DMS53 treated with DMSO at 0.1 percent for 48 hours (cell line): ENCODE data around the gene DYNLT3.

Experiments used
- DNase-seq: peaks from one replicate; lab custom pipeline; 2025; ENCODE audit not compliant: unreplicated experiment; lab: John Stamatoyannopoulos, UW

DYNLT3 gene

DNA sequence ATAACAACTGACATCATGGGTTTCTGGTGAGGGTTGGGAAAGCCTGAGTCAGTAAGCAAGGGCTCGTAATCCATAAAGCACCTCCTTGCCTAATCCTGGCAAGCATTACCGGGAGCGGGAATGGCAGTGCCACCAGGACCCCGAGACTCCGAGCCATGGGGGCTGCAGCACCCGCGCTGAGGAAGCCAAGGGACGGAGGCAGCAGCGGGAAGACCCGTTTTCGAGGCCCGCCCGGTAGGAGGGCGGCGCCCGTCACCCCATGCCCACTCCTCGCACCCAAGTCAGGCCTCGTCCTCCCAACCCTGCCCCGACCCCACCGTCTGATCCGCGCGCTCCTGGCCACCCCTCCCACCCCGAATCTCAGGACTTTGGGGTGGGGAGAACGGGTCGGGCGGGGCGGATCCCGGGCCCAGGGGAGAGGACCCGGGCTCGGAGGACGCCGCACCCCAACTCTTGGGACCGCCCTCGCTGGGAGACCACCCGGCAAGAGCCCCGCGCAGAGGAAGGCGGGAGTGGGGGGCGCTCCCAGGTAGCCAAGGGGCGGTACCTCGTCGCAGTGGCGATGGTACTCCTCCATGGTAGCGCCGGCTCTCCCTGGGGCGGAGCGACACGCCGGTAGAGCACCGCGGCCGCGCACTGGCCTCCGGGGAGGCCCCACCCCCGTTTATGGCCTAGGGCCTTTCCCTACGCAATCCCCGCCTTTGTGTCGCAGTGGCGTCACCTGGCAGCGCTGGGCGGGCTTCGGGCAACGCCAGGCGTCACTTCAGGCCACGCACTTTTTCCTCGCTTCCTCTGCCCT, at the start of gene DYNLT3:
Gene DYNLT3, minus strand, starts transcription at position 638 of the 799 bp plus-strand sequence. Its CDS starts 61 bp downstream, at position 577.
- DNase-seq, result peak; percentile 85

DNA sequence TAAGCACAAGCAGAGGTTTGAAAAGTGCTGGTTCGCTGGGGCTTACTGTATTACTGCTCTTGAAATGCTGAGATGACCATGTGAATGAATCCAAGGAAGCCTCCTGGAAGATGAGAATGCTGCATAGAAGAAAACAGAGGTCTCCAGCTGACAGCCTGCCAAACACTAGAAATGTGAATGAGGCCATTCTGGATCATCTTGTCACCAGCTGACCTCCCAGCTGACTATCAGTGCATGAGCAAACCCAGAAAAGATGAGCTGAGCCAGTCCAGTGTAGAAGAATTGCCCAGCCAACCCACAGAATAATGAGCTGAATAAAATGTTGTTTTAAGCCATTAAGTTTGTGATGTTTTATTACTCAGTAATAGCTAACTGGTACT, 49.1 kb upstream of the DYNLT3 start:
- no peak for DNase-seq

GRCh38 chrX:37895795-37896510, 48.6 kb upstream of the DYNLT3 start:
- no peak for DNase-seq

GRCh38 chrX:37894725-37895124, 47.4 kb upstream of the DYNLT3 start:
- DNase-seq, result no peak

GRCh38 chrX:37888010-37888409, 40.6 kb upstream of the DYNLT3 start:
- no peak for DNase-seq

GRCh38 chrX:37887347-37887746, 40.0 kb upstream of the DYNLT3 start:
- no peak for DNase-seq

- DNase-seq, result no peak
Observed at GRCh38 chrX:37883196-37883595, 35.8 kb upstream of the DYNLT3 start.

- DNase-seq, result no peak
Observed at GRCh38 chrX:37879692-37880091, 32.3 kb upstream of the DYNLT3 start.

- no peak for DNase-seq
Observed at GRCh38 chrX:37876716-37877115, 29.3 kb upstream of the DYNLT3 start.

- no peak for DNase-seq
Observed at GRCh38 chrX:37875675-37876074, 28.3 kb upstream of the DYNLT3 start.

DNA sequence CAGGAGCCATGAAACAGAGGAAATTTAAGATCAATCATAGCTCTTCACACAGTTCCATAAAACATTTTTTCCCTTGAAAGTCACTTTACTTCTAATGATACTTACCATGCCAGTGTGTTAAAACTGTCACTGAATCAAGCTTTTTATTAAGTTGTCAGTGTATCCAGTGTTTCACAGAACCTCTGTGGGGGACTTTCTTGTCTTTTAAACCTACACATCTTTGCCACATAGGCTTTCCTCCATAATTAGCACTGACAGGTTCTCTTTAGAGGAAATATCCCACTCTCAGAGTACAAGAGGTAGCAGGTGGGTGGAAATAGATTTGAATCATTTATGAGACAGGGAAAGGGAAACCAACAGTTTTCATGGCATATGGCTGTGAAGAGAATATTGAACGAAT, 25.8 kb upstream of the DYNLT3 start:
- no peak for DNase-seq

- DNase-seq, result no peak
Observed at GRCh38 chrX:37872303-37872655, 24.9 kb upstream of the DYNLT3 start.

GRCh38 chrX:37871626-37872302, 24.4 kb upstream of the DYNLT3 start:
- no peak for DNase-seq

GRCh38 chrX:37867536-37868153, 20.3 kb upstream of the DYNLT3 start:
- no peak for DNase-seq

GRCh38 chrX:37863728-37864127, 16.4 kb upstream of the DYNLT3 start:
- no peak for DNase-seq

- no peak for DNase-seq
Observed at GRCh38 chrX:37862851-37863250, 15.5 kb upstream of the DYNLT3 start.

GRCh38 chrX:37860721-37861120, 13.3 kb upstream of the DYNLT3 start:
- no peak for DNase-seq

DNA sequence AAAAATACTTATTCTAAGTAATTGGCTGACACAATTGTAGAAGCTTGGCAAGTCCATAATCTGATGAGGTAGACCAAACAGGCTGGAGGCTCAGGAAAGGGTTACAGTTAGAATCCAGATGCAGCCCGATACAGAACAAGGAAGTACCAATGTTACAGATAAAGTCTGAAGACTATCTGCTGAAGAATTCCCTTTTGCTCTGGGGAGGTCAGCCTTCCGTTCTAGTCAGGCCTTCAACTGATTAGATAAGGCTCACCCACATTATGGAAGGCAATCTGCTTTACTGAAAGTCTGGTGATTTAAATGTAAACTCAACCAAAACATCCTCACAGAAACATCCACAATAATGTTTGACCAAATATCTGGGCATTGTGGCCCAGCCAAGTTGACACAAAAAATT, 7.4 kb upstream of the DYNLT3 start:
- DNase-seq, result no peak

GRCh38 chrX:37854148-37854547, 6.8 kb upstream of the DYNLT3 start:
- no peak for DNase-seq

- no peak for DNase-seq
Observed at GRCh38 chrX:37847733-37848197, 394 bp upstream of the DYNLT3 start.

GRCh38 chrX:37846558-37846933, 825 bp downstream of the DYNLT3 start:
- DNase-seq, result no peak
